Stimulated activated CD8-positive, alpha-beta memory T cell treated with anti-CD3 and anti-CD28 coated beads, Interleukin-15, amount 100 ng/mL, for 24 hours (primary cell): ENCODE results near the gene RPN2.

Source experiments
- DNase-seq: peaks from one replicate; pipeline ENCODE4 v3.0.0-alpha.2; 2020; ENCODE audit warnings: low read depth

RPN2 gene

DNA sequence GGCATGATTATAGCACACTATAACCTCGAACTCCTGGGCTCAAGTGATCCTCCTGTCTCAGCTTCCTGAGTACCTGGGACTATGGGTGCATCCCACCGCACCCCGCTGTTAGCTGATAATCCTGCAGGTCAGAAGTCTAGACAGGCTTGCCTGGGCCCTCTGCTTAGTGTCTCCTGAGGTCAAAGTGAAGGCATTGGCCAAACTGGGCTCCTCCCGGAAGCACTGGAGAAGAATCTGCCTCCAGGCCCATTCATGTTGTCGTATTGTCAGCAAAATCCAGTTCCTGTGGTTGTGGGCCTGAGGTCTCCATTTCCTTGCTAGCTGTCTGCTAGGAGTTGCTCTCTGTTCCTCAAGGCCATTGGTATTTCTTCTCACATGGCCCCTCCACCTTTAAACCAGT, 6.6 kb downstream of the RPN2 start:
- DNase-seq, result no peak

DNA sequence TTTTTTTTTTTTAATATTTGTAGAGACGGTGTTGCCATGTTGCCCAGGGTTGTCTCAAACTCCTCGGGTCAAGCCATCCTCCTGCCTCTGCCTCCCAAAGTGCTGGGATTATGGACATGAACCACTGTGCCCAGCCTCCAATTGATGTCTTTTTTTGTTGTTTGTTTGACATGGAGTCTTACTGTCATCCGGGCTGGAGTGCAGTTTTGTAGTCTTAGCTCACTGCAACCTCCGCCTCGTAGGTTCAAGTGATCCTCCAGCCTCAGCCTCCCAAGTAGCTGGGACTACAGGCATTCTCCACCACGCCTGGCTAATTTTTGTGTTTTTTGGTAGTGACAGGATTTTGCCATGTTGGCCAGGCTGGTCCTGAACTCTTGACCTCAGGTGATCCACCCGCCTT, 9.7 kb downstream of the RPN2 start:
- DNase-seq, result no peak

DNA sequence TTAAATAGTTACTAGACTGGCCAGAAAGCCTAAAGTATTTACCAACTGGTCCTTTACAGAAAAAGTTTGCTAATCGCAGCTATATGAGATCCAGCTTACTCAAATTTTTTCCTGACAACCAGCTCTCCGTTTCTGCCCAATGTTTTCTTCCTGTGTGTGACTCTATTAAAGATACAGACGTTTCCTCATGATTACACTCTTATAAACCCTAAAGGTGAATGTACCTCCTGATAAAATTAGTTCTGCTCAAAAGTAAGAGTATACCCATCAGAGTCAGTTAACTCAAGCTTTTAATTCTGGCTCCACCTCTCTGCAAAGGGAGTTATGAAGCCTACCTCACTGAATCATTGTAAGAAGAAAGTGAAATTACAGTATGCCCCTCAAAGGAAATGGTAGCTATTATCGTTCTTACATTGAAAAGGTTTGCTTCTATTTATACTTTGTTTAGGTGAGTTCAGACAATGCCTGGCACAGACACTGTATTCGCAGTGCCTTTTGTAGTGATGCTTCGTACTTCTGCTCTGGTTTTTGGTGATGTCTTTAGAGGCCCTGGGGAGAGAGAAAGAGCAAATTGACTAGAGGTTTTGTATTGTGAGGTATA, 10.4 kb downstream of the RPN2 start:
- no peak for DNase-seq

DNA sequence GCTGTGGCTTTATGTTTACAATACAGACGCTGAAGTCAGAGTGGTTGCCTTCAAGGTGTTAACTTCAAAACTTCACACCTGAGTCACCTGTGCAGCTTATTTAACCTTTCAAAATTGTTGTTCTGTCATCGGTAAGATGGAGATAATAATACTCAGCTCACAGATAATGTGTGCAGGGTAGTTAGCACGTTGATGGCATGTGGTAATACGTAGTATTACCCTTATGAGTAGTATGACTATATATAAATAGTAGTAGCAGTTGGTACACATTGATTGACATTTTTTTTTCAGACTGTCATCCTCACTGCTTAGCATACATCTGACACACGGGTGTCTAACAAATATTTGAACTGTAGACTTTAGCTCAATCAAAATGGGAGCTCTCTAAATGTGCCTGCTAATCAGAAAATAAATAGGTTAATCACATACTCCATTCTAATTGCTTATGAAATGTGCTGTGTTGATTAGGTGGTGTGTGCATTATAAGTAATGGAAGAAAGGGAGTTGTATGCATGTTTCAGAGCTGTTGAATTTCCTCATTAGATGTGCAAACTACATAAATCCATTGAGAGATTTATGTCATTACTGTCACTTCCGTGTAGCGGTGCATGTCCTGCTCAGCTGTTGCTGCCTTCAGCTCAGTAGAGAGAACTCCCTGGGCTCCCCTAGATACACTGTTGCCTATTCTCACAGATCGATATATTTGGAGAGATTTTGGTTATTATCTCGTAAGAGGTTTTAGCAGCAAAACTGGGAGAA, 11.4 kb downstream of the RPN2 start:
- no peak for DNase-seq

GRCh38 chr20:37192137-37192854, 13.2 kb downstream of the RPN2 start:
- DNase-seq, result peak; percentile 28

- no peak for DNase-seq
Measured at GRCh38 chr20:37193226-37193625, 14.1 kb downstream of the RPN2 start.

DNA sequence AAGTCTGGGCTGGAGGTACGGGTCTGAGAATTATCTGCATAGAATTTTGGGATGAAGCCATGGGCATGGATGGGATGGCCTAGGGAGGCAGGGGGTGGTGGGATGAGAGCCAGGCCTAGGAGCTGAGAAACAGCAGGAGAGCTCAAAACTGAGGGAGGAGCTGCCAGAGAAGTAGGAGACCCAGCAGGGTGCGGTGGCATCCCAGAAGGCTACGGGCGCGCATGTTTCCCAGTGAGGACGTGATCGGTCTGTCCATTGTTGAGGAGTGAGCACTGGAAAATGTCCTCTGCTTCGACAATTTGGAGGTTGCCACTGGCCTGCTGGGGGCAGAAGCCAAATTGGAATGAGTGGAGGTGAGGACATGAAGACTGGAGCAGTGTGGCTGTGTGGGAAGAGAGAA, 14.7 kb downstream of the RPN2 start:
- DNase-seq, result no peak

- no peak for DNase-seq
Measured at GRCh38 chr20:37194621-37195417, 15.7 kb downstream of the RPN2 start.

DNA sequence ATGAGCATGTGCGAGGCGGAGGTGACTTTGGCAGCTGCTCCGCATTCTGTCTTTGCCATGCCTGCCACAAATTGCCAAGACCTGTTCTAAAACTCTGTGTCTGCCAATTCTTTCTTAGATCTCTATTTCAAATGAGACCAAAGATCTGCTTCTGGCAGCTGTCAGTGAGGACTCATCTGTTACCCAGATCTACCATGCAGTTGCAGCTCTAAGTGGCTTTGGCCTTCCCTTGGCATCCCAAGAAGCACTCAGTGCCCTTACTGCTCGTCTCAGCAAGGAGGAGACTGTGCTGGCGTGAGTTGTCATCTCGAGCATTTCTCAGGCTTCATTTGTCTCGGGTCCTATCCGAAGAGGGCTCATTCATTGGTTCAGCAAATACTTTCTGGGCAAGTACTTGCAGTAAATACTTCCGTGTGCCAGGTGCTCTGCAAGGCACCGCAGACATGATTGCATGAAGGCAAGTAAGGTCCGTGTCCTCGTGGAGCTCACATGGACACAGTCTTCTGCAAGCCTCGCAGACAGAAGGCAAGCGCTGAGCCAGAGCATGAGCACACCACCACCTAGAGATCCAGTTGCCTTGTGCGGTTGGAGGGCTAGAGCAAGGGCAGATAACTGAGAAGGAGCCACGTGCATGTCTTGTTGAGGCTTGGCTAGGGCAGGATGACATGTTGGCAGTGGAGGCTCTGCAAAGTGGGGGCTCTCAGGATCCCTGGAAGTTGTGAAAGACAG, 20.0 kb downstream of the RPN2 start:
- DNase-seq, result no peak

- DNase-seq, result no peak
Measured at GRCh38 chr20:37200376-37200775, 21.2 kb downstream of the RPN2 start.

DNA sequence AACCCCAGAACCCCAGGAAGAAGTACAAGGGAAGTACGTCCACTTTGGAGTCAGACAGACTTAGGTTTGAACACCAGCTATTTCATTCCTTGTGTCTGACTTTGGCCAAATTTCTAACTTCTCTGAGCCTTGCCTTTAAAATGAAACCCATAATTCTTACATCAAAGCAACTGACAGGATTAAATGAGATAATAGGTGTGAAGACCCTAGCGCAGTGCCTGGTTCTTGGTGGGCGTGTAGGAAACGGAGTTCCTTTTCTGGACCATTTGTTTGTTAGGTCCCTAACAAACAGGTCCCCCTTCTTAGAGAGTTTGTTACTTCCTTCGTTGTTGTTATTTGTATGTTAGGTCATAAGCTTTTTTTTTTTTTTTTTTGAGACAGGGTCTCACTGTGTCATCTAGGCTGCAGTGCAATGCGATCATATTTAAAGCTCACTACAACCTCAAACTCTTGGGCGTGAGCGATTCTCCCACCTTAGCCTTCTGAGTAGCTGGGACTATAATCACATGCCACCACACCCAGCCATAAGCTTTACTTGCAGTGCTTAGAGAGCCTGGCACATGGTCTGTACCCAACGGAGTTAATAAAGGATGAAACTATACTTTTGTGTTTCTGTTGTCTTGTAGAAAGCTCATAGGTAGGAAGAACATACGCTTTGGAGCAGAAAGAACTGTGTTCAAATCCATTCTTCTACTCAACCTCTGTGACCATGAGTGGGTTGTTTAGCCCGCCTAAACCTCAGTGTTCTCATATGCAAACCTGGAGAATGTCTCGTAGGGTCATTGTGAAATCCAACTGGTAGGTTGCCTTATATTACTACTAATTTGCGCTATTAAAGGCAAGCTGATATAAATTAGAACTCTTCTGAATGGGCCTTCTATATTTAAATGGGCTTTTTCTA, 22.0 kb downstream of the RPN2 start:
- DNase-seq, result no peak

DNA sequence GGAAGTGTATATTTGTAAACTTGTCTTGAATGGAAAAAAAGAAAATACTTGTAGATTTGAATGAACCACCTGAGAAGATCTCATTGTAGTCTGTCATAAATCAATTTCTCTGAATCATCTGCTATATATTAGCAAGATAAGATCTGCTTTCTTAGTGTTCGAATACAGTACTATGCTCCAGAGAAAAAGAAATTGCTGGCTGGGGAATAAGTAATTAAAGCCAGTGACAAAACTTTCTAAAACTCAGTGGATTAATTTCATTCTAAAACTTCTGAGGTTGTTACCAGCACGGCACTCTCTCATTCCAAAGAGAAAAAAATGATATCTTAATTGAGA, 22.7 kb downstream of the RPN2 start:
- DNase-seq, result no peak

DNA sequence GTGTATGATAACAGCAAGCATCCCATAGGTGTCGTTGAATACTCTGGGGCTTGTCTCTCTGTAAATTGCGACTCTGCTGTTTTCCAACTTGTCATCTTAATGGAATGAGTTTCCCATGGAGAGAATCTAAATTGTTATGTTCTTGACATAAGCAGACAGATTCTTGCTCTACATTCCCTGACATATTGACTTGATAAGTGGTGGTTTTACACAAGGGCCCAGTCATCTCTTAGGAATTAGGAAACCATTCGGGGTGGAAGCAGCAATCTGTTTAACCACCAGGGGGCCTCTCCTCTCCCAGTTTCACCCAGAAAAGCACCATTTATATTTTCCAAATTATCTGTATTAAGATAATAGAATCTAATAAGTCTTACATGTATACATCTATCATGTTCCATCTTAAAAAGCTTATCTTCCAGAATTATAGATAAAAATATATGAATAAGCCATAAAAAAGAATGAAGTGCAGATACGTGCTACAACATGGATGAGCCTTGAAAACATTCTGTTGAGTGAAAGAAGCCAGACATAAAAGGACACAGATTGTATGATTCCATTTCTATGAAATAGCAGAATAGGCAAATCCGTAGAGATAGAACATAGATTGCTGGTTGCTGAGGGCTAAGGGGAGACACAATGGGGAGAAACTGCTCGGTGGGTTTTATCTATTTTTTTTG, 23.3 kb downstream of the RPN2 start:
- no peak for DNase-seq

GRCh38 chr20:37204056-37204455, 24.9 kb downstream of the RPN2 start:
- no peak for DNase-seq

DNA sequence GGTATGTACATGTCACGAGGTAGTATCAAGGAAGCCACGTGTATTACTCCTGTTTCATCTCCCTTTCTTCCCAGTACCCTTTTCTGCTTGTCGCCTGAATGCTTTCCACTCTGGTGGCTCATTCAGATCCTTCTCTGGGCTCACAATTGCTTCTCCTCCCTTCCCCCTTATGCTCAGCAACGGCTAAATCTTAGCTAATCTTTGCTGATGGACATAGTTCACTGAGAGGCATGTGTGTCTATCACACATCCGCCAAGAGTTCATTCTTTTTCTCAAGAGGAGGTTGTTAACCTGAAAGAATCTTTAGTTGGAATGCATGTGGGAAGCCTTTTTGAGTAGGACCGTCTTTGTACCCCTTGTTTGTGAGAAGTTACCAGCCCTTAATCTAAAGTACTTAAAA, 26.0 kb downstream of the RPN2 start:
- no peak for DNase-seq

- DNase-seq, result no peak
Measured at GRCh38 chr20:37205794-37206193, 26.7 kb downstream of the RPN2 start.

DNA sequence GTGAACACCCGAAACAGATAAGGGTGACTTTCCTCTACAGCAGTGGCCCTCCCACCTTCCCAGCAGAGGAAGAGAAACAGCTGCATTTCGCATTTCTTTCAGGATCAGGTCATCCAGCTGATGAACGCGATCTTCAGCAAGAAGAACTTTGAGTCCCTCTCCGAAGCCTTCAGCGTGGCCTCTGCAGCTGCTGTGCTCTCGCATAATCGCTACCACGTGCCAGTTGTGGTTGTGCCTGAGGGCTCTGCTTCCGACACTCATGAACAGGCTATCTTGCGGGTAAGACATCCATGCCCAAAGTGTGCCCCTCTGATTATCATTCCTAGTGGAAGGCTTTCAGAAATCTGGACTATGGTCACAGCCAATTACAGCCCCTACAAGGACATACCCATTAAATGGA, 28.0 kb downstream of the RPN2 start:
- no peak for DNase-seq

DNA sequence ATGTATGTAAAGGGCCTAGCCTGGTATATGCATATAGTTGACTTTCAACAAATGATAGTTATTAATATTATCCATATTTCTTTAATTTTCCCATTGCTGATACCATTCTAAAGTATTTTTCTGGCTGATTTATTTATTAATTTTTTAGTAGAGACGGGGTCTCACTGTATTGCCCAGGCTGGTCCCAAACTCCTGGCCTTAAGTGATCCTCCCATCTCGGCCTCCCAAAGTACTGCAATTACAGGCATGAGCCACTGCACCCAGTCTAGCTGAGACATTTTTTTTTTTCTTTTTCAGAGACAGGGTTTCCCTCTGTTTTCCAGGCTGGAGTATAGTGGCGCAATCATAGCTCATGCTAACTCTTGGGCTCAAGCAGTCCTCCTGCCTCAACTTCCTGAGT, 30.1 kb downstream of the RPN2 start:
- no peak for DNase-seq

DNA sequence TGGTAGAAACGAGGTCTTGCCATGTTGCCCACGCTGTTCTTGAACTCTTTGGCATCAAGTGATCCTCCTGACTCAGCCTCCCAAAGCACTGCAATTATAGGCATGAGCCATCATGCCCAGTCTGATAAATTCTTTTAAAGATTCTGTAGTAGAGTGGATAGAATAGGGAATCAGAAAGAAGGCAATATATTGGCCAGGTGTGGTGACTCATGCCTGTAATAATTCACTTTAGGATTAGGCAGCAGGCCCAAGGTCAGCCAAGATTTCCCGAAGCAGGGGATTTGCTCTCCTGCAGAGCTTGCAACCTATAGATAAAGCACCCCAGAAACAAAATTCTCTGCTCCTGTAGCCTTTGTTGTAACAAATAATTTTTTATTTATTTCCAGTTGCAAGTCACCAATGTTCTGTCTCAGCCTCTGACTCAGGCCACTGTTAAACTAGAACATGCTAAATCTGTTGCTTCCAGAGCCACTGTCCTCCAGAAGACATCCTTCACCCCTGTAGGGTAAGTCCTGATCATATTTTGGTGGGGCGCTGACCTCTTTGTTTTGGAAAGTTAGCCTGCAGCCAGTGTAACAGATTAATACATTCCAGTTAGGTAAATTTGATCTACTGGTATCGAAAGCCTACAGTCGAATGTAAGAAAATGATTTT, 30.7 kb downstream of the RPN2 start:
- no peak for DNase-seq

DNA sequence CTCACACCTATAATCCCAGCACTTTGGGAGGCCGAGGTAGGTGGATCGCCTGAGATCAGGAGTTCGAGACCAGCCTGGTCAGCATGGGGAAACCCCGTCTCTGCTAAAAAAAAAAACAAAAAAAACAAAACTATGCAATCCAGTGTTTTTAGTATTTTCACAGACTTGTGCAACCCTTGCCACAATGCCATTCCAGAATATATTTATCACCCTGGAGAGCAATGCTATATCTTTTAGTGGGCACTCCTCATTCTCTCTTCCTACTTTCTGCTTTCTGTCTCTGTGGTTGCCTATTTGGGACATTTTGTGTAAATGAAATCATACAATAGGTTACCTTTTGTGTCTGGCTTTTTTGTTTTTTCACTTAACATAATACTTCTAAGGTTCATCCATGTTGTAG, 39.3 kb downstream of the RPN2 start:
- DNase-seq, result no peak
